ENCODE data around the gene UCN3. TPM values are rescaled to one million over a fixed set of nuclear protein-coding genes. Genes with fewer than 3 reads are reported as not detected.

UCN3 gene
- total RNA-seq, 1 experiment from 2014 or later: not detected

DNA sequence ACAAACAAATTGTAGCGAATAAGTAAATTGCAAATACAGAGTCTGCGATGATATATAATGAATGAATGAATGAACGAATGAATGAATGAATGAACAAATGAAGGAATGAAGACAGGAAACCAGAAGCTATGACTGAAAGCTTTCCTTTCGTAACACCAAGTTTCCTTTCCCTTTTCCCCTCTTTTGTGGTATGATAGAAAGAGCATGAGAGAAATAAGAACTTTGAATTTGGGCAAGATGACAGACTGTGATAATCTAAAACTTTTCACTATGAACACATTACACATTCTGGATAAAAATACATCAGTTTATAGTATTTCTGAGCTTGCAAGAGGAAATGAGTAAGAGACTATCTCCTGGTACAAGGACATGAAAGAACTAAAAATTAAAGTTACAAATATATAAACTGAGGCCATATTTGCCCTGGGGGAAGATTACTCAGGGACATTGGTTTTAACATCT, 8.4 kb upstream of the UCN3 start:
- Histone ChIP-seq H2BK120ac (ENCODE audit: low read depth, low read length, poor library complexity, severe bottlenecking) (no peak overlapping the region), H2AFZ (ENCODE audit: low read length) (no peak overlapping the region), H3K9me3 (ENCODE audit: control insufficient read depth, low read depth, low read length) (no peaks in the 10 kb centered on the region), H4K20me1 (ENCODE audit: control insufficient read depth, insufficient read depth, insufficient read length) (no peaks in the 10 kb centered on the region), H3K23me2 (ENCODE audit: insufficient read length, low read depth, low read length, poor library complexity, severe bottlenecking) (no peaks in the 10 kb centered on the region), H2AK5ac (ENCODE audit: insufficient read length, low read length) (no peak overlapping the region), H3K18ac (ENCODE audit: insufficient read length, low read depth, low read length) (no peak overlapping the region), H3K27me3 (ENCODE audit: insufficient read depth, low read length) (no peaks in the 10 kb centered on the region), H4K8ac (replicated peaks; ENCODE audit: insufficient read length, low read depth, low read length) (no peak overlapping the region), H4K5ac (ENCODE audit: insufficient read length, low read depth, low read length) (no peak overlapping the region), H2BK5ac (ENCODE audit: insufficient read length, low read length) (no peak overlapping the region), H3K4ac (ENCODE audit: low read depth, low read length) (no peak overlapping the region), H4K91ac (ENCODE audit: insufficient read length, low read depth, low read length) (no peak overlapping the region), H3K79me1 (ENCODE audit: insufficient read depth, low read depth, low read length, poor library complexity, severe bottlenecking) (no peaks in the 10 kb centered on the region), H2BK20ac (ENCODE audit: low read depth, low read length, poor library complexity, severe bottlenecking) (no peak overlapping the region), H3T11ph (ENCODE audit: low read length) (no peak overlapping the region), H3K23ac (ENCODE audit: insufficient read length, low read depth, low read length) (no peak overlapping the region), H2BK15ac (ENCODE audit: low read depth, low read length) (no peak overlapping the region), H3K4me2 (ENCODE audit: insufficient read depth, insufficient read length, low read length) (no peak overlapping the region), H3K79me2 (ENCODE audit: insufficient read depth, low read length) (no peaks in the 10 kb centered on the region), H3K9ac (ENCODE audit: extremely low read depth, insufficient read length, low read length) (no peak overlapping the region), H3K56ac (ENCODE audit: insufficient read length, low read depth, low read length) (no peak overlapping the region), H3K4me1 (ENCODE audit: insufficient read depth, low read length) (no peaks in the 10 kb centered on the region; the same call in 1 of the 2 replicates), H3K27ac (ENCODE audit: insufficient read length, low read depth, low read length) (no peak overlapping the region), H2BK12ac (ENCODE audit: insufficient read length, low read depth, low read length) (no peak overlapping the region), H3K14ac (ENCODE audit: insufficient read depth, low read length) (no peak overlapping the region)
- Mint-ChIP-seq H3K4me3 (no peak overlapping the region), H3K4me1 (0 out of 4 replicates have a peak, but pooled peaks cover 0 to 2% of the 10 kb centered on the region in 2 experiments), H3K27ac (no peak overlapping the region), H3K36me3 (ENCODE audit: insufficient read depth in 1 of 3, low read depth in 3 of 3) (no peaks in the 10 kb centered on the region), H3K9me3 (peaks cover 3 to 42% of the 10 kb centered on the region in 2 experiments), H3K27me3 (ENCODE audit: low read depth) (no peaks in the 10 kb centered on the region; the same call in none of the 2 replicates)
- TF ChIP-seq, protein P1, sequence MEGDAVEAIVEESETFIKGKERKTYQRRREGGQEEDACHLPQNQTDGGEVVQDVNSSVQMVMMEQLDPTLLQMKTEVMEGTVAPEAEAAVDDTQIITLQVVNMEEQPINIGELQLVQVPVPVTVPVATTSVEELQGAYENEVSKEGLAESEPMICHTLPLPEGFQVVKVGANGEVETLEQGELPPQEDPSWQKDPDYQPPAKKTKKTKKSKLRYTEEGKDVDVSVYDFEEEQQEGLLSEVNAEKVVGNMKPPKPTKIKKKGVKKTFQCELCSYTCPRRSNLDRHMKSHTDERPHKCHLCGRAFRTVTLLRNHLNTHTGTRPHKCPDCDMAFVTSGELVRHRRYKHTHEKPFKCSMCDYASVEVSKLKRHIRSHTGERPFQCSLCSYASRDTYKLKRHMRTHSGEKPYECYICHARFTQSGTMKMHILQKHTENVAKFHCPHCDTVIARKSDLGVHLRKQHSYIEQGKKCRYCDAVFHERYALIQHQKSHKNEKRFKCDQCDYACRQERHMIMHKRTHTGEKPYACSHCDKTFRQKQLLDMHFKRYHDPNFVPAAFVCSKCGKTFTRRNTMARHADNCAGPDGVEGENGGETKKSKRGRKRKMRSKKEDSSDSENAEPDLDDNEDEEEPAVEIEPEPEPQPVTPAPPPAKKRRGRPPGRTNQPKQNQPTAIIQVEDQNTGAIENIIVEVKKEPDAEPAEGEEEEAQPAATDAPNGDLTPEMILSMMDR (conservative IDR thresholded peaks at IDR 0.05): no peak
- 100% methylated on average over 3 of the region's 4 CpGs for WGBS (ENCODE audit: extremely low coverage, insufficient read length, low lambda C conversion rate)
- no peak for DNase-seq

All from H9 (cell line).